CD14-positive monocyte (primary cell): ENCODE results near the gene DGKI. TPM values are rescaled to one million over a fixed set of nuclear protein-coding genes. Genes with fewer than 3 reads are reported as not detected.

Experiments used
- DNase-seq, 3 donors: peaks; one replicate each; pipeline ENCODE4 v3.0.0-alpha.2; 2011 to 2022
- H2AFZ ChIP-seq: 2 replicates; pipeline ENCODE4 v1.6.0; 2012; ENCODE audit warnings: mild to moderate bottlenecking, low read depth, low read length, inconsistent platforms; ENCODE audit not compliant: insufficient read depth, poor library complexity, severe bottlenecking
- H3K27ac ChIP-seq, 2 donors: 1 replicate in 1 of 2; 2 replicates in 1 of 2; pipeline ENCODE4 v1.5.1; 2012 to 2013; ENCODE audit warnings: low read length in 2 of 2, control low read depth in 1 of 2, inconsistent platforms in 1 of 2, low read depth in 1 of 2, mild to moderate bottlenecking in 1 of 2
- H3K27me3 ChIP-seq, 2 donors: one replicate each; pipeline versions ENCODE4 v1.6.0 to v1.6.1; 2011 to 2013; ENCODE audit warnings: low read length in 2 of 2; ENCODE audit not compliant: control insufficient read depth in 2 of 2, insufficient read depth in 2 of 2
- H3K36me3 ChIP-seq, 2 donors: replicated peaks in 1 of 2; 1 replicate in 1 of 2; 2 replicates in 1 of 2; pipeline versions ENCODE4 v1.5.1 to v1.6.1; 2012 to 2013; ENCODE audit warnings: low read length in 2 of 2, control low read depth in 1 of 2, inconsistent platforms in 1 of 2, mild to moderate bottlenecking in 1 of 2; ENCODE audit not compliant: insufficient read depth in 2 of 2, control insufficient read depth in 1 of 2
- H3K4me1 ChIP-seq, 2 donors: 1 replicate in 1 of 2; 2 replicates in 1 of 2; pipeline versions ENCODE4 v1.5.1 to v1.6.1; 2012 to 2013; ENCODE audit warnings: low read length in 2 of 2, control low read depth in 1 of 2, inconsistent platforms in 1 of 2, mild to moderate bottlenecking in 1 of 2, moderate library complexity in 1 of 2; ENCODE audit not compliant: insufficient read depth in 2 of 2, control insufficient read depth in 1 of 2
- H3K4me2 ChIP-seq: replicated peaks from 2 replicates; pipeline ENCODE3; 2012; ENCODE audit warnings: low read length, moderate library complexity, mild to moderate bottlenecking; ENCODE audit not compliant: poor library complexity, severe bottlenecking; ENCODE audit errors: extremely low read depth
- H3K4me3 ChIP-seq, 3 experiments: fragments of 200-600 bp in 1 of 3; sonication (generic) in 1 of 3; replicated peaks in 1 of 3; 1 replicate in 2 of 3; 2 replicates in 1 of 3; pipeline ENCODE4 v1.5.1; 2011 to 2013; ENCODE audit warnings: low read length in 3 of 3, mild to moderate bottlenecking in 3 of 3, control low read depth in 2 of 3, low read depth in 2 of 3, inconsistent platforms in 1 of 3, moderate library complexity in 1 of 3
- H3K79me2 ChIP-seq: 2 replicates; pipeline ENCODE4 v1.6.0; 2012; ENCODE audit warnings: mild to moderate bottlenecking, control low read depth, inconsistent platforms, low read length, moderate library complexity; ENCODE audit not compliant: insufficient read depth
- H3K9ac ChIP-seq: 2 replicates; pipeline ENCODE4 v1.6.0; 2017; ENCODE audit warnings: low read length, mild to moderate bottlenecking; ENCODE audit not compliant: insufficient read depth, poor library complexity, severe bottlenecking
- H3K9me3 ChIP-seq, 2 donors: replicated peaks in 1 of 2; 1 replicate in 1 of 2; 2 replicates in 1 of 2; pipeline versions ENCODE4 v1.5.1 to v1.6.1; 2012 to 2013; ENCODE audit warnings: low read length in 2 of 2, control low read depth in 1 of 2; ENCODE audit not compliant: control insufficient read depth in 1 of 2, insufficient read depth in 1 of 2
- H4K20me1 ChIP-seq: 2 replicates; pipeline ENCODE4 v1.6.0; 2012; ENCODE audit warnings: mild to moderate bottlenecking, low read length, control low read depth, moderate library complexity; ENCODE audit not compliant: insufficient read depth
- H3K27ac Mint-ChIP-seq, 7 donors: one replicate each; pipeline ENCODE4 v1.8.0; 2020; ENCODE audit warnings: mild to moderate bottlenecking in 7 of 7, mixed read lengths in 7 of 7, moderate library complexity in 6 of 7, inconsistent platforms in 2 of 7
- H3K27me3 Mint-ChIP-seq, 3 donors: one replicate each; pipeline ENCODE4 v1.8.0; 2021 to 2022; ENCODE audit warnings: low read depth in 3 of 3, mild to moderate bottlenecking in 3 of 3, mixed read lengths in 3 of 3, moderate library complexity in 3 of 3, inconsistent platforms in 1 of 3
- H3K36me3 Mint-ChIP-seq, 2 donors: one replicate each; pipeline ENCODE4 v1.8.0; 2020; ENCODE audit warnings: mixed read lengths in 2 of 2, inconsistent platforms in 1 of 2, mild to moderate bottlenecking in 1 of 2
- H3K4me1 Mint-ChIP-seq: one replicate; pipeline ENCODE4 v1.8.0; 2020; ENCODE audit warnings: mild to moderate bottlenecking, mixed read lengths
- H3K4me3 Mint-ChIP-seq, 2 donors: one replicate each; pipeline ENCODE4 v1.8.0; 2020; ENCODE audit warnings: mild to moderate bottlenecking in 2 of 2, mixed read lengths in 2 of 2, moderate library complexity in 1 of 2
- H3K9me3 Mint-ChIP-seq, 7 donors: one replicate each; pipeline ENCODE4 v1.8.0; 2020 to 2022; ENCODE audit warnings: mixed read lengths in 7 of 7, mild to moderate bottlenecking in 6 of 7, moderate library complexity in 6 of 7, inconsistent platforms in 2 of 7
- WGBS: methylation state at CpG from one replicate; pipeline ENCODE4 v1.1.5; 2013; ENCODE audit warnings: missing lambda C conversion rate; ENCODE audit not compliant: insufficient coverage; 5-methylcytosine and 5-hydroxymethylcytosine counted together
- intact Hi-C, 2 donors: fragments of 100-400 bp; cut with micrococcal nuclease; formaldehyde crosslinking; loops; one replicate each; pipeline versions ENCODE4 v1.15.0 to v1.15.1; 2023
- polyA plus RNA-seq, 3 donors: library from polyadenylated mRNA; depleted of rRNA in 1 of 3; unstranded in 2 of 3; stranded (reverse) in 1 of 3; fragments of 300-500 nt in 2 of 3; fragments of >200 nt in 1 of 3; fragmentation: Illumina TruSeq in 2 of 3; gene quantifications; 1 replicate in 2 of 3; 2 replicates in 1 of 3; pipeline ENCODE4 v1.2.3, GENCODE V29; 2012 to 2021
- TF ChIP-seq, protein P1 (sequence below): fragments of 200-600 bp; IDR thresholded peaks from one replicate; pipeline ENCODE4 v1.8.0; 2022; ENCODE audit warnings: antibody characterized with exemption, mild to moderate bottlenecking

The DGKI gene
- polyA plus RNA-seq, 3 donors = not detected

DNA sequence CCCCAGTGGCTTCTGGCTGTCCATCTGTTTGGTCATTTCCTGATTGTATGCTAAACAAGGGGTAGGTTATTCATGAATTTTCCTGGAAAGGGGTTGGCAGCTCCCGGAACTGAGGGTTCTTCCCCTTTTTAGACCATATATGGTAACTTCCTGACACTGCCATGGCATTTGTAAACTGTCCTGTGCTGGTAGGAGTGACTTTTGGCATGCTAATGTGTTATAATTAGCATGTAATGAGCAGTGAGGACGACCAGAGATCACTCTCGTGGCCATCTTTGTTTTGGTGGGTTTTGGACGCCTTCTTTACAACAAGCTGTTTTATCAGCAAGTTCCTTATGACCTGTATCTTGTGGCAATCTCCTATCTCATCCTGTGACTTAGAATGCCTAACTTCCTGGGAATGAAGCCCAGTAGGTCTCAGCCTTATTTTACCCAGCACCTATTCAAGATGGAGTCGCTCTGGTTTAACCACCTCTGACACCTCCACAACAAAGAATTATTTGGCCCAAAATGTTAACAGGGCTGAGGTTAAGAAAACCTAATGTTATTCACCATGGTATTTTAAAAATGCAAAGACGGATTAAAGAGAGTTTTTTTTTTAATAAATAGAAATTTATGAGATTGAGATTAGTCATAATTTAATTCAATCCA is 500.9 kb downstream of the DGKI start:
- WGBS = no CpG with 5 or more reads among the region's 6 CpGs
- no peak overlapping the region for H3K9ac ChIP-seq
- TF ChIP-seq, protein P1, sequence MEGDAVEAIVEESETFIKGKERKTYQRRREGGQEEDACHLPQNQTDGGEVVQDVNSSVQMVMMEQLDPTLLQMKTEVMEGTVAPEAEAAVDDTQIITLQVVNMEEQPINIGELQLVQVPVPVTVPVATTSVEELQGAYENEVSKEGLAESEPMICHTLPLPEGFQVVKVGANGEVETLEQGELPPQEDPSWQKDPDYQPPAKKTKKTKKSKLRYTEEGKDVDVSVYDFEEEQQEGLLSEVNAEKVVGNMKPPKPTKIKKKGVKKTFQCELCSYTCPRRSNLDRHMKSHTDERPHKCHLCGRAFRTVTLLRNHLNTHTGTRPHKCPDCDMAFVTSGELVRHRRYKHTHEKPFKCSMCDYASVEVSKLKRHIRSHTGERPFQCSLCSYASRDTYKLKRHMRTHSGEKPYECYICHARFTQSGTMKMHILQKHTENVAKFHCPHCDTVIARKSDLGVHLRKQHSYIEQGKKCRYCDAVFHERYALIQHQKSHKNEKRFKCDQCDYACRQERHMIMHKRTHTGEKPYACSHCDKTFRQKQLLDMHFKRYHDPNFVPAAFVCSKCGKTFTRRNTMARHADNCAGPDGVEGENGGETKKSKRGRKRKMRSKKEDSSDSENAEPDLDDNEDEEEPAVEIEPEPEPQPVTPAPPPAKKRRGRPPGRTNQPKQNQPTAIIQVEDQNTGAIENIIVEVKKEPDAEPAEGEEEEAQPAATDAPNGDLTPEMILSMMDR = no peak
- no peaks in the 10 kb centered on the region for H3K4me1 ChIP-seq
- H3K4me3 ChIP-seq = no peak overlapping the region
- H3K79me2 ChIP-seq = no peaks in the 10 kb centered on the region
- no peak overlapping the region for H3K4me2 ChIP-seq
- Mint-ChIP-seq H3K4me1 (no peaks in the 10 kb centered on the region), H3K4me3 (no peak overlapping the region), H3K36me3 (no peaks in the 10 kb centered on the region), H3K27me3 (peaks cover 2 to 10% (median 4%) of the 10 kb centered on the region in 3 donors), H3K27ac (no peak overlapping the region), H3K9me3 (peaks cover 0 to 10% (median 1%) of the 10 kb centered on the region in 7 donors)
- peaks cover 0 to 6% of the 10 kb centered on the region in 2 donors for H3K27me3 ChIP-seq
- no peaks in the 10 kb centered on the region for H3K9me3 ChIP-seq
- H2AFZ ChIP-seq = no peak overlapping the region
- no peak for DNase-seq
- no peaks in the 10 kb centered on the region for H4K20me1 ChIP-seq
- intact Hi-C loops = no loop called here
- no peak overlapping the region for H3K27ac ChIP-seq
- H3K36me3 ChIP-seq = no peaks in the 10 kb centered on the region

- H3K36me3 ChIP-seq = no peaks in the 10 kb centered on the region
- no peak within 1 kb of the TSS for H2AFZ ChIP-seq
- H3K36me3 Mint-ChIP-seq = no peaks in the 10 kb centered on the region
- H3K4me1 ChIP-seq = no peaks in the 10 kb centered on the region
- H3K4me3 ChIP-seq = no peak within 1 kb of the TSS
- peaks cover under 1 to 10% (median 4%) of the 10 kb centered on the region in 3 donors for H3K27me3 Mint-ChIP-seq
- peaks cover 0 to 5% (median 1%) of the 10 kb centered on the region in 7 donors for H3K9me3 Mint-ChIP-seq
- TF ChIP-seq, protein P1 = no peak
- intact Hi-C loops = no loop called here
- H3K27ac Mint-ChIP-seq = no peak within 1 kb of the TSS
- H4K20me1 ChIP-seq = no peaks in the 10 kb centered on the region
- H3K27me3 ChIP-seq = peaks cover 0 to 6% of the 10 kb centered on the region in 2 donors
- no peaks in the 10 kb centered on the region for H3K9me3 ChIP-seq
- H3K9ac ChIP-seq = no peak within 1 kb of the TSS
- no peak within 1 kb of the TSS for H3K27ac ChIP-seq
- H3K4me1 Mint-ChIP-seq = no peaks in the 10 kb centered on the region
- no peak for DNase-seq
- no peak within 1 kb of the TSS for H3K4me2 ChIP-seq
- 6% methylated on average over 17 of the region's 23 CpGs for whole genome bisulfite sequencing
- no peaks in the 10 kb centered on the region for H3K79me2 ChIP-seq
- H3K4me3 Mint-ChIP-seq = no peak within 1 kb of the TSS
Measured at GRCh38 chr7:137343281-137343841, 503.4 kb downstream of the DGKI start, which contains the start of gene PTN. Gene PTN (minus strand): TSS chr7:137343733. CDS start chr7:137254973, 88,760 bp downstream.
